Raji (cell line): Measurements from ENCODE around the gene MAP3K5.

Experiments
- POLR2A ChIP-seq: IDR thresholded peaks from 2 replicates; pipeline ENCODE4 v1.6.1; 2011; ENCODE audit warnings: low read depth, low read length, control low read depth; ENCODE audit not compliant: insufficient read depth

Gene MAP3K5

DNA sequence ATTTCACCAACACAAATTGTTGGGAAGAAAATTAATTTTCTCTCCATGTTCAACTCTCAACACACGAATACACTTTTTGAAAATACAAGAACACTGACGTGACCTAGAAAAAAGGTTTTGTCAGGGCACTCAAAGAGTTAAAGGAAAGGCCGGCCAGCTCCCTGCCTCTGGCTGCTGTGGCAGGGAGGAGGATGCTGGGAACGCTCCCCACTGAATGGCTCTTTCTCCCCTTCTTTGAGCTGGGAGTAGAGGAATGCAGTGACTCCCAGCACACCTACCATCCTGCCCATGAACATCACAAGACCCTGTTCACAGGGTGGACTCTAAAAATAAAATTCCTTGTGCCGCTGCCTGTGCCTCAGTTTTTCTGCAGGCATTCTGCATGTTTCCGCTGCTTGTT is 47.0 kb downstream of the MAP3K5 start:
- TF ChIP-seq POLR2A = no peak

DNA sequence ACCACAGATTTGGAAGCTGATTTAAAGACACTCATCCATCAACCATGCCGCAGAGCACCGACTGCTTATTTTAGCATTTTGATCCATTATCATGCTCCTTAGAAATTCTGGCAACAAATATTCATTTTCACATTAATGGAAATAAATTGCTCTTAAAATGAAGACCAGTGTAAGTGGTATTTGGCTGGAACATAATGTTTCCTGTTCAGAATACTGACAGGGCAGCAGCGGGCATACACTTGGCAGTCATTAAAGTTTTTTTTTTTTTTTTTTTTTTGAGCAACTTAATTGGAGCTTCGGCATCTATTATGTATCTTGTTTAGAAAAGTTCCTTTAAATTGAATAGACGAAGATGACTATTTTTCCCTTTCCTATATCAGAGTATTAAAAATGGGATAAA is 47.4 kb downstream of the MAP3K5 start:
- no peak for TF ChIP-seq POLR2A

DNA sequence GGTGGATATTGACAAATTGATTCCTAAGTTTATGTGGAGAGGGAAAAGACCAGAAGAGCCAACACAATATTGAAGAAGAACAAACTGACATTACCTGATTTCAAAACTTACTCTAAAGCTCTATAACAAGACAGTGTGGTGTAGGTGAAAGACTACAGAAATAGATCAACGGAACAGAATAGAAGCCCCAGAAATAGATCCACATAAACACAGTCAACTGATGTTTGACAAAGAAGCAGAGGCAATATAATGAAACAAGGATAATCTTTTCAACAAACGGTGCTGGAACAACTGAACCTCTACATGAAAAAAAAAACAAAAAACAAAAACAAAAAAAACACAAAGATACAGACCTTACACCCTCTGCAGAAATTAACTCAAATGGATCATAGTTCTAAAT is 50.2 kb downstream of the MAP3K5 start:
- no peak for TF ChIP-seq POLR2A

DNA sequence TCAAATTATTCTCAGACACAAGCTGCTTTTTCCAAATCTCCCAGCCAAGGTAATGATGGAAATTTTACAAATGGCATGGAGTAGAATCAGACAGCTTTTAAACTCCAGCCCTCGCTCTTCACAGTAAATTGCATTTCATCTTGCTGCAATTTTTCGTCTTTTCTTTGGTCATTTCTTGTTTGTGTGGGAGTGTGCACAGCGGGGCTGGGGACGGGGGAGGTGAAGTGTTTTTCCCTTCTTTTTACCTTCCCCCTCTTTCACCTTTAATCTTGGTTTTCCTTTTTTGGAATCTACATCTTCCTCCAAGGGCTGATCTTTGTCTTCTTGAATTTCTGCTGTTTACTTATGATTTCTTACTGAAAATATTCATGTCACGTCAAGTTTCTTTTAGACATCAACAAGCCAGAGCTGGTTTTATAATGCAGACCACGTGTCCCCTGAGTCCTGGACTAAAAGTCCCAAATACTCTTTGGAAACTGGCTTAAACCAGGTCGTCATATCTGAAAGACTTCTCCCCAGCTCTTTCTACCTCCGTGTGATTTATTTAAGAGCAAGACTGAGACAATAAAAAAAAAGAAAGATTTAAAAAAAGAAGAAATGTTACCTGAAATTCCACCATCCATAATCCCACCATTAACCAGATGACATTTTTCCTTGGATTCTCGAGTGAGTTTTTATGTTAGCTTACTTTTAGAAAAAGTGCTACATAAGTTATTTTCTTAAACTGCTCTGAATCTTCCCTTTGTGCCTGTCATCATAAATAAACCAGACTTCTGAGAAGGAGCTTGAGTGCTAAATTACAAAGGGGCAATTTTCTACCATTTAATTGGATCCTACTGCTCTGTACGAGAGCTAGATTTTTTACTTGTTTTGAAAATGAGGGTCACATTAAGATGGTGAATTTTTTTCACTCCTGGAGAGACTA is 52.0 kb downstream of the MAP3K5 start:
- TF ChIP-seq POLR2A = no peak

DNA sequence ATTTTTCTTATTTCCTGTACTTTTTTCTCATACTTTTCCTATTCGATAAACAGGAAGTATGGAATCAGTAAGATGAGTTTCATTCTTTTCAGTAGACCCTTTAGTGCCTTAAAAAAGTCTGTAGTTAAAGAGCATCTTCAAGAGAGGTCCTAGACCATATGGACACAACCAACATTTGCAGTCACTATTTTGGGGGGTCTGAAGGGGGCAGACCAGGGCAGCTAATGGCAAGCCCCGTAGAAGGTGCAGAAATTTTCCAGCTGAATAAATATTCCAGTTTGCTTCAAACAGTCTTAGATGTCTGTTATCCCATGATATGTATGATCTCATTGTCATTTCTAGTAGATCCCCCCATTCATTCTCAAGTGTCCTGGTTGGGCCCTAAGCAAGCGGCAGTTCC is 52.8 kb downstream of the MAP3K5 start:
- TF ChIP-seq POLR2A = no peak

DNA sequence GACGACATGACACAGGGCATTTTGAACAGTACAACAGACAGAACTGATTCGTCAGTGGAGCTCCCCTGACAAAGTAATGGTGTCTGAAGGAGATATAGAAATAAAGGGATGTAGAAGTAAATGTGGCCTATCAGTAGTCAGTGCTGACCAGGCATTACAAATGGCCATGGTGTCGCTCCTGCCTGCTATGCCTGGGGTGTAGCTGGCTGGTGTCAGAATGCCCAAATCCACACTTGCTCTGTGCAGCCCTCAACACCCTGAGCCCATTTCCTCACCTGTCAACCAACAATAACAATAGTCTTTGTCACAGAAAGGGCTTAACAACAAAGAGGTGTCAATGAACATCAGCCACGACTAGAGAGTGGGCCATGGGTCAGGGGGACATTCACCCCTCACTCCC is 53.2 kb downstream of the MAP3K5 start:
- TF ChIP-seq POLR2A = no peak

DNA sequence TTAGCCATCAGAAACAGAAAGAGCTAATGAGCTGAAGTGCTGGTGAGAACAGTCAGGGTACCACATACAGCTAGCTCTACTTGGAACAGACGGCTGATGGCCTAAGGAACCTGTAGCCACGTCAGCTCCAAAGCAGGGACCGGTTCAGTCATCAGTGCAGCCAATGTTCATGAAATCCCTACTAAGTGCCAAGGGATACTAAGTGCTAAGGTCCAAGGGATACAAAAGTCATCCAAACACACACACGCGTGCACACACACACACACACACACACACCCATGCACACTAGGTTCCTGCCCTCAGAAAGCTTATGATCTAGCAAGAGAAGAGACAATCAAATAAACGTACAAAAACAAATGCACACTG is 53.6 kb downstream of the MAP3K5 start:
- TF ChIP-seq POLR2A = no peak

DNA sequence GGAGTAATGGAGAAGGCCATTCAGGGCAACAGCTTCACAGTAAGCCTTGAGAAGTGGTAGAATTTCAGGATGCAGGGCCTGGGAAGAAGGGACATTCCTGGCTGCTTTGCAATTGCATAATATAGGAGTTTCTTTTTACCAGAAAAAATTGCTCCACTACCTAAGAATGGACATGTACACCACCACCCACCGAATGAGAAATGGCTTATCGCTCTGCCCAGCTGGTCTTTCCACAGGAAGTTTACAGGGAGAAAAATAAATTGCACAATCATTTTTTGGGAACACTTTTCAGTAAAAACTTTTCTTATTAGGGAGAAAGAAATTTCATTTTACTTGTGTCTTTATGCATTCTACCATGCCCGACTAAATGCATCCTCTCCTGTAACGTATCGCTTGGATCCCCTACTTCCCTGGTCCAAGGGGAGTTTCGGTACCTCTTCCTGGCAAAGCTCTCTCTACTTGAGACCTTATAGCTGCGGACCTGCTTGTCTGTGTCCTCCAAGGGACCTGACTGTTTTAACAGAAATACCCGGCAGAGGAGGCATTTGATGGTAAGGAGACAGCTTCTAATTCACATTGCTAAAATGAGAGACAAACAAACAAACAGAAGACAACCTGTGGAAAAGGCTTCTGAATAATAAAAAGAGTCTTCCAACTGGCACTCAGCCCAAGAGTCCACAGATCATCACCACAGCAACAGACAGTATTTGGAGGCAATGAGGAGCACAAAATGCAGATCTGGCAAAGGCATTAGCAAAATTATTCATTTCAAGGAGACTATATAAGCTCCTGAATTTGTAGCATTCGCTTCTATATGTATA is 54.2 kb downstream of the MAP3K5 start:
- TF ChIP-seq POLR2A = no peak

DNA sequence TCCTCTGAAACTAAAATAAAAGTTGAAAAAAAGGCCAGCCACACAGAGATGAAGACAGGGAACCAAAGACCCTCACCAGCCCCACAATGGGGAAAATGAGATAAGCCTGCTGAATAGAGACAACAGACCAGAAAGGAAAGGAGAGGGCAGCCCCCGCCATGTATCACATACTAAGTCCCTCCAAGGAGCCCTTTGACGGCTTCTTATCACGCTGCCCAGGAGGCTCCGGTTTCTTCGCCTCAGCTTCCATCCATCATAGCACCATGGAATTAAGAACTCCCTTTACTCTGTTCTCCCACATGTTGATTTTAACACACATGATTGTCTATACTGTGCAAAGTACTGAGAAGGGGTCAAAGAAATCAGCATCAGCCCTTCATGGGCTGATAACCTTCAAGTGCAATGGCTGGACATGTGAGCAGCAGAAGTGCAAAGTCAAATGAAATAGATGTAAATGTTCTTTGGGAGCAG is 54.9 kb downstream of the MAP3K5 start:
- no peak for TF ChIP-seq POLR2A

DNA sequence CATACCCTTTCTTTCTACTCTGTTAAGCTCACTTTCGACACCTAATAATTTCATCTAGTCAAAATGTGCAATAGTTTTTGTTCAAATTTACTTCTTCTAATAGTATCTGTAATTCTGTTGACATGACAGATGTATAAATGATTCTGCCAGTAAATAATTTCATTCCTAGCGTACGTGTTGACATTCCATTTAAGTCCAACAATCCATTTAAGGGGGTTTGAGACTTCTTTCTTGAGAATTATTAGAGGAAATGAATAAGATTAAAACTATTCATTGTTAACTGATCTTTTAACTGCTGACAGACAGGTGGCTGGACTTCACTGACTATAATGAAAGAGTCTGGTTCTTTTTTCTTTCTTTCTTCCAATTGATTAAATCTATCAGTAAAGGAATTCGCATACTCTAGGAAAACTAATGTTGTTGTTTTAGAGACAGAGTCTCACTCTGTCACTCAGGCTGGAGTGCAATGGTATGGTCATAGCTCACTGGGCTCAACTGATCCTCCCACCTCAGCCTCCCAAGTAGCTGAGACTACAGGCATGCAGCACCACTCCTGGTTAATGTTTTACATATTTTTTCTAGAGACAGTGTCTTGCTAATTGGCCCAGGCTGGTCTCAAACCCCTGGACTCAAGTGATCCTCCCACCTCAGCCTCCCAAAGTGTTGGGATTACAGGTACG is 55.9 kb downstream of the MAP3K5 start:
- TF ChIP-seq POLR2A = no peak

DNA sequence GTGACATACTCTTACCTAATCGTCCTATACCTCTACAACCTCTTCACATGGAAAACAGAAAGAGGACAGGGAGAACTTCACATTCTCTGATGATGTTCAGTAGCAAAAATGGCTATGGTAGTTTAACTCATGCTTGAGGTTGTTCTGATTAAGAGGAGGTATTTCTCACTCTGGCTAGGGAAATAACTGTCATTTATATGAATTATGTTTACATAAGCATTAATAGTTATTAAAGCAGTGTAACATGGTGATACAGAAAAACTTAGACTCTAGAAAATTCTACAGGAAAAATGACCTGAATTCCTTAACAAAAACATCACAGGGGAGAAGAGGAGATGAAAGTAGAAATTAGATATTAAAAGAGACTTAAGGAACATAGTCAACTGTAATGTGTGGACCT is 57.3 kb downstream of the MAP3K5 start:
- TF ChIP-seq POLR2A = no peak

DNA sequence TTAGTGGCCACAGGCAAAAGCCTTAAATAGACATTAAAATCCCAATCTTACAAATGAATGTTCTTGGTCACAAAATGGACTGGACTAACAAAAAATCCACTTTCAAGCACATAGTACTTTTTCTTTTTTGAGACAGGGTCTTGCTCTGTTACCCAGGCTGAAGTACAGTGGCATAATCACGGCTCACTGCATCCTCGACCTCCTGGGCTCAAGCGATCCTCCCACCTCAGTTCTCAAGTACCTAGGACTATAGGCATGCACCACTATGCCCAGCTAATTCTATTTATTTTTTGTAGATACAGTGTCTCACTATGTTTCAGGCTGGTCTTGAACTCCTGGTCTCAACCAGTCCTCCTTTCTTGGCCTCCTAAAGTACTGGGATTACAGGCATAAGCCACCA is 59.4 kb downstream of the MAP3K5 start:
- TF ChIP-seq POLR2A = no peak

DNA sequence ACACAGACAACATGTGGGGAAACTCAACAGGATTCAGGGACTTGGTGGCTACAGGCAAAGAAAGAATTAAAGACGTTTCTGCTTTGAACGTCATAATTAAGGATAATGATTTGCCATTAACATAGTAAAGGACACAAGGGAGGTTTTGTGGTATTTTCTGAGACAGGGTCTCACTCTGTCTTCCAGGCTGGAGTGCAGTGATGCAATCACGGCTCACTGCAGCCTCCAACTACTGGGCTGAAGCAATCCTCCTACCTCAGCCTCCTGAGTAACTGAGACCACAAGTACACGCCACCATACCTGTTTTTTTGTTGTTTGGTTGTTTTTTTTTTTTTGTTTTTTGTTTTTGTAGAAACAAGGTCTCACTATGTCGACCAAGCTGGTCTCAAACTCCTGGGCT is 62.4 kb downstream of the MAP3K5 start:
- no peak for TF ChIP-seq POLR2A

DNA sequence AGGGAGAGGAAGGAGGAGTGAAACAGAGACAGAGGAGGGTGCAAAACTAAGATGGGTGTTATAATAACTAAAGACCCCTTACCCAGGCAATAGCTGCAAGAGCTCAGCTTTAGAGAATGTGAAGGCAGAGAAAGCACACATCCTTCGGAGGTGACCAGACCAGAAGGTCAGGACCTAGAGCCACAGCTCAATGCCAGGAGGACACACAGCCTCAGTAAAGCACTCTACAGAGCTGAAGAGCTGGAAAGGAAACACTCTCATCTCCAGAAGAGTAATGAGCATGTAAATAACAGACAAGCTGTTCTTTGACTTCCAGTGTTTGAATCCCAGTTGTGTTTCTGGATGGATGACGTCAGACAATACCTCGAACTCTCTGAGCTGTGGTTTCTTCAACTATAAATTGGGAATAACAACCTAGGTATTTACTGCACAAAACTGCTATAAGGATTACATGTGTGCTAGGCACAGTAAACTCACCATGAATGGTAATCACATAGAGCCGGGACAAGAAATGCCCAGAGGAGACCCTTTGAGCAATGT is 63.2 kb downstream of the MAP3K5 start:
- TF ChIP-seq POLR2A = no peak
